NCI-H1417 (cell line): ENCODE measurements around the gene PTPRA.
A peak's percentile ranks its signal among the peaks of the same experiment; 100 is the strongest.
"Not testable (repeated sequence)": the region's sequence is repeated elsewhere in the genome, so short reads cannot be mapped to it uniquely, and the experiment has no call there.

Source experiments
- DNase-seq, 3 experiments: peaks; one replicate each; lab custom pipeline; 2025; lab: John Stamatoyannopoulos, UW

The PTPRA gene

GRCh38 chr20:2888224-2888955 is 15.1 kb downstream of the PTPRA start:
- no peak for DNase-seq

GRCh38 chr20:2889209-2889608 is 15.9 kb downstream of the PTPRA start:
- DNase-seq = no peak

DNA sequence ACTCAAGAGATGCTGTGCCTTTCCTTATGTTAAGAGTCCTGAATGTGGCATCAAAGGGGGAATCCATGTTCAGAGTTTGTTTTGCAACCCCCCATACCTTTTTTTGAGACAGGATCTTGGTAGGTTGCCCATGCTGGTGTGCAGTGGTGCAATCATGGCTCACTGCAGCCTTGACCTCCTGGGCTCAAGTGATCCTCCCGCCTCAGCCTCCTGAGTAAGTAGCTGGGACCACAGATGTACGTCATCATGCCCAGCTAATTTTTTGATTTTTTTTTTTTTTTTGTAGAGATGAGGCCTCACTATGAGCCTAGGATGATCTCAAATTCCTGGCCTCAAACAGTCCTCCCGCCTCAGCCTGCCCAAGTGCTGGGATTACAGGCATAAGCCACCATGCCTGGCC is 16.5 kb downstream of the PTPRA start:
- no peak for DNase-seq

GRCh38 chr20:2890742-2891141 is 17.5 kb downstream of the PTPRA start:
- no peak for DNase-seq

DNA sequence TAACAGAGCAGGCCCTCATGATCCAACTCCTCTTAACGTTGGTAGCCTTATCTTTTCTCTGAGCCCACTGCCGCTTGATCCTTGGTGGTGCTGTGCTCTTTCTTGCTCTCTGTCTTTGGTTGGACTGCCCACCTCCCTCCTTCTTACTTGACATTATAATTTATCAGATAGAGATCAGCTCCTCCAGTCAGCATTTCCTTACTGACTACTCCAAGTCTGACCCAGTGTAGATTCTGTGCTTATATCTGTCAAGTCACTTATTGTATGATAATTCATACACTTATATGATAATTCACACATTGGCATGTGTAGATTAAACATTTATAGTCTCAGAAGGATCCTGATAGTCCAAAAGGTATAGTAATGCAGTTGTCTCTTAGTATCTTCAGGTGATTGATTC is 18.1 kb downstream of the PTPRA start:
- no peak for DNase-seq

GRCh38 chr20:2892376-2892775 is 19.1 kb downstream of the PTPRA start:
- no peak for DNase-seq

DNA sequence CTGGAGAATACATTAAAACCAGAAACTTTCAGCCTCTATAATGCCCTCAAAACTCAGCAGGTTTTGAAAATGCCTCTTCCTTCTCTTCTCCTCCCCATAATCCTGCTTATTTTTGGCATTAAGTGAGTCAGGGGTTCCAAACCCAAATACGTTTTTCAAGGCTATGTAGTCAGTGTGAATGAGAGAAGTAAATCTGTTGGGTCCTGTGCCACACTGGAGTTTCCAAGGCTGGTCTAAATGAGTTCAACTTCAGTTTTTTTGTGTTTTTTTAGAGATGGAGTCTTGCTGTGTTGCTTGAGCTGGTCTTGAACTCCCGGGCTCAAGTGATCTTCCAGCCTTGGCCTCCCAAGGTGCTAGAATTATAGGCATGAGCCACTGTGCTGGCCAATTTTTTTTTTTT is 20.9 kb downstream of the PTPRA start:
- no peak for DNase-seq

- DNase-seq = not testable (repeated sequence)
Observed at GRCh38 chr20:2895154-2895553, 21.9 kb downstream of the PTPRA start.

- DNase-seq = no peak
Observed at GRCh38 chr20:2899243-2899642, 26.0 kb downstream of the PTPRA start.

DNA sequence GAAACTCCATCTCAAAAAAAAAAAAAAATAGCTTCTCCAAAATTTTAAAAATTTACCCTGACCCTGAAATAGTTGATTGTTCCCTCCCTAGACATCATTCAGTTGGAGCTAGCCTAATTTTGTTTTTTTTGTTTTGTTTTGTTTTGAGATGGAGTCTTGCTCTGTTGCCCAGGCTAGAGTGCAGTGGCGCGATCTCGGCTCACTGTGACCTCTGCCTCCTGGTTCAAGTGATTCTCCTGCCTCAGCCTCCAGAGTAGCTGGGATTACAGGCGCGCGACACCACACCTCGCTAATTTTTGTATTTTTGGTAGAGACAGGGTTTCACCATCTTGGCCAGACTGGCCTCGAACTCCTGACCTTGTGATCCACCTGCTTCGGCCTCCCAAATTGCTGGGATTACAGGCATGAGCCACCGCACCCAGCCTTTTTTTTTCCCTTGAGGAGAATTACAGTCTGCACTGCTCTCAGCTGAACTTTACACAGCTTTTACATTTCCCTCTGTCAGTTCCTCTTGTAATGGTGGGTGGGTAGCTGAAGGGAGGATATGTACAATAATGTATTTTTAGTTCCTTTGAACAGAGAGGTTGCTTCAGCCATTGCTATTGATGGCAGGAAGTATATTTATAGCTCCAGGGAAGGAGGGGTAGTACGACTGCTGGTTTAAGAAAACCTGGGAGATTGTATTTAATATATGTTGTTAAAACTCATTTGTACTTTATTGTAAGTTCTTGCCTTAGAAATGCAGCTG is 27.7 kb downstream of the PTPRA start:
- DNase-seq = no peak

DNA sequence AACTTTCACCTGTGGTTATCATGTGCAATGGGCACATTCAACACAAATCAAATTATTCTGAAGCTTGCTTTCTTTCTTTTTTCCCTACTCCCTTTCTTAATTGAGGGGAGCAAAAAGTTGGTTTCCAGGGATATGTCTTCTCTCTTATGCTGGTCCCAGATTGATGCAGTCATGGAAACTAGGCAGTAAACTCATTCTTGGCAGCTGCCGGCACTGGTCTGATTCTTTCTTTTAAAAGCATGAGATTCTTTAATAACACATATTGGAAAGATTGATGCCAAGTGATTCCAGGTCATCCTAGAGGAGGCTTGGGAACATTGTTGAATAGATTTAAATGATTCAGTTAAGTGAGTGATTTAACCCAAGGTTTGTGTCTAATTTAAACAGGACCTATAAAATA is 29.0 kb downstream of the PTPRA start:
- DNase-seq = no peak

DNA sequence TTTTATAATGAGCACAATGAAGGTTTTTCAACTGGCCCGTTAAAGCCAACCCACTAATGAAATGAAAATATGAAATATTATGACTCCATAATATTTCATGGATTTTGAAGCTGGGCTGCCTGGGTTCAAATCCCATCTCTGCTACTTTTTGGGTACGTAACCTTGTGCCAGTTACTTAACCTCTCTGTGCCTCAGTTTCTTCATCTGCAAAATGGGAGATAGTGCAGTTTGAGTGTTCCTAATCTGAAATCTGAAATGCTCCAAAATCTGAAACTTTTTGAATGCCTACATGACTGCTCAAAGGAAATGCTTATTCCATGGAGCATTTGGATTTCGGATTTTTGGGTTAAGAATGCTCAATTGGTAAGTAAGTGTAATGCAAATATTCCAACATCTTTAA is 29.5 kb downstream of the PTPRA start:
- DNase-seq = no peak

DNA sequence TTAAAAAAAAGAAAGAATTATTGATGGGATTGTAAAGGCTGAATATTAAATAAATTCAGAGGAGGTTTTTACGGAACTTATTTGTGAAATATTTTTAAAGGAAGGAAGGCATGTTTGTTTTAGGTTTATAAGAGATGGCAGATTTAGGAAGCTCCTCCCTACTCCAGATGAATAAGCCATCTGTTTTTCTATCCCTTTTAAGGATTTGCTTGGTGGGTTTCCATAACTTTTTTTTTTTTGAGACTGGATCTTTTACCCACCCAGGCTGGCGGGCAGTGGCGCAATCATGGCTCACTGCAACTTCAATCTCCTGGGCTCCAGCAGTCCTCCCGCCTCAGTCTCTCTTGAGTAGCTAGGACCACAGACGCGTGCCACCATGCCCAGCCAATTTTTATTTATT is 30.4 kb downstream of the PTPRA start:
- DNase-seq = no peak

- no peak for DNase-seq
Observed at GRCh38 chr20:2907519-2907918, 34.2 kb downstream of the PTPRA start.

DNA sequence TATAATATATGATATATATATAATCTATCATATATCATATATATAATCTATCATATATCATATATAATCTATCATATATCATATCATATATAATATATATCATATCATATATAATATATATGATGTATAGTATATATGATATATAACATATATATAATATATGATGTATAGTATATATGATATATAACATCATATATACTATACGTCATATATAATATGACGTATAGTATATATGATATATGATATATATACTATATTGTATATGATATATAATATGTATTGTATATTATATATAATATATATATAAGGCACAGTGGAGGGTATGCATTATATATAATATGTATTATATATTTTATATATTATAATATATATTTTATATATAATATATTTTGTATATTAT is 36.7 kb downstream of the PTPRA start:
- no peak for DNase-seq

DNA sequence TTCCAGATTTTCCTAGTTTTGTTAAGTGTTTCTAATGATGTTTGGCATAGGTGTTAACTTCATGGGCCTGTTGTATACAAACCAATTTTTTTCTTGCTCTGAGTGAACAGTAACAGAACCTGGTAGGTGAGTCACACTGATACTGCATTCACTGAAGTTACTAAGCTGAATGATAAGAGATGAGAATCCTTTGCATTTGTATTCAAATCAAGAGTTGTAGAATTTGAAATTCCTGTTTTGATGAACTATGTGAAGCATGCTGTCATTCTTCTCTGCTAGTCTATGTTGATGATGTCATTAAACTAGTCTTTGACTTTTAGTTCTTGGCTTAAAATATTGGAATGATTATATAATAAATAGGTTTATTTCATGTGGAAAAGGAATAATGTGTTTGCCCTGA is 37.9 kb downstream of the PTPRA start:
- no peak for DNase-seq

DNA sequence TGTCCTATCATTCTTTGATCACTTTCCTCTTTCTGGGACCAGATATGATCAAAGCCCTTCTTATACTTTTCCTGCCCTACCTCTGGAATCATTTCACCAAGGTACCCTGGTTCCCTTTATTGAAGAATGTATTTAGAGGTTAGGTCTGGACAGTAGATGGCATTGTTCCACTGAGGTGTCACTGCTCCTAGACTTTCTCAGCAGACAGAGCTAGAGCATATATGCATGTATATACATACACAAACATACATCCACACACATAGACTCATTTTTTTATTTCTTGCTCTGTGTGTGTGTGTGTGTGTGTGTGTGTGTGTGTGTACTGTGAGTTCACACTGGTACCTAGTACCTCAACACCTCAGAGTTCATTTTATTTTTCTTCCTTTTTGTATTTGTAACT is 40.9 kb downstream of the PTPRA start:
- DNase-seq = peak in 1 of 3 experiments; percentile 54

DNA sequence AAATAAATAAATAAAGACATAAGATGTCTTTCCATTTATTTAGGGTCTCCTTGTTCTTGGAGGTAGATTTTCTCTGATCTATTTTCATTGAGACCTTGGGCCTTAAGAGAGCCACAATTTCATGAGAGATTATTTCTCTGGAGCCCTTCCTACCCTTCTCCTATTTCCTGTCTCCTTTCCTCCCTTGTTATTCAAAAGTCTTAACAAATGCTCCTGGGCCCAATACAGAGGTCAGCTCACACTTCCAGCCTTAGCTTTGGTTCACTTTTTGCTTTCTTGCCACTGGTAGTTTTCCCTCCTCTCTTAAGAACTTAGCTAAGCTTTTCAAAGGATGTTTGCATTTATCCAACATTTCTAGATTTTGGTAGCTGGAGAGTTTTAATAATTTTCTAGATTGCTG is 44.0 kb downstream of the PTPRA start:
- DNase-seq = no peak

- peak in 1 of 3 experiments; percentile 30 for DNase-seq
Observed at GRCh38 chr20:2918096-2919049, 45.1 kb downstream of the PTPRA start.

GRCh38 chr20:2919518-2920245 is 46.4 kb downstream of the PTPRA start:
- DNase-seq = no peak

DNA sequence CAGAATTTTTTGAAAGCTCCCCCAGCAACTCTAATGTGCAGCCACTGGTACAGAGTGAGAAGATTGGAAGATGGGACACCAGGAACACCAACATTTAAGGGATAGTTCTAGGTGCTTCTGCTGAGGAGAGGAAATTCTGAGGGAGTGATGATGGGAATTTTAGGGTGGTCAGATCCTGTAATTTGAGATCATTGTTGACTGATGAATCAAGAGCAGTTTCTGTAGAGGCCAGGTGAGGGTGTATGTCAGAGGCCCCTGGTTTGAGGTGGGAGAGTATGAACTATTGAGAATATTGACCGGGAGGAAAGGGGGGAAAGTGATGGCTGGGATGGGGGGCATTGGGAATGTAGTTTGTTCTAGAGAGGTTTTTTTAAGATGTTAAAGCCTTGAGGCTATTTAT is 47.2 kb downstream of the PTPRA start:
- no peak for DNase-seq

GRCh38 chr20:2921506-2921905 is 48.2 kb downstream of the PTPRA start:
- DNase-seq = no peak
